HCT116 (cell line): ENCODE results near the gene SPACA9.

Experiments used
- CEBPB ChIP-seq: IDR thresholded peaks from 2 replicates; pipeline ENCODE4 v1.6.1; 2012; ENCODE audit warnings: low read depth
- POLR2A ChIP-seq: IDR thresholded peaks from 2 replicates; pipeline ENCODE4 v1.7.0; 2011; ENCODE audit warnings: borderline replicate concordance; ENCODE audit not compliant: insufficient read depth, insufficient read length; ENCODE audit errors: extremely low read depth
- SRF ChIP-seq: IDR thresholded peaks from 2 replicates; pipeline ENCODE4 v1.6.1; 2012; ENCODE audit warnings: low read depth
- TF ChIP-seq, protein P1 (sequence below), 3 experiments: fragments of 200-600 bp in 1 of 3; sonication (generic) in 1 of 3; IDR thresholded peaks in 2 of 3; conservative IDR thresholded peaks in 1 of 3; 2 replicates each; pipeline ENCODE4 v1.5.1; 2012 to 2017; ENCODE audit warnings: low read depth in 2 of 3, low read length in 2 of 3, antibody characterized with exemption in 1 of 3, borderline replicate concordance in 1 of 3, control low read depth in 1 of 3, mild to moderate bottlenecking in 1 of 3, mixed read lengths in 1 of 3, mixed run types in 1 of 3, moderate library complexity in 1 of 3; ENCODE audit not compliant: insufficient read depth in 1 of 3

DNA sequence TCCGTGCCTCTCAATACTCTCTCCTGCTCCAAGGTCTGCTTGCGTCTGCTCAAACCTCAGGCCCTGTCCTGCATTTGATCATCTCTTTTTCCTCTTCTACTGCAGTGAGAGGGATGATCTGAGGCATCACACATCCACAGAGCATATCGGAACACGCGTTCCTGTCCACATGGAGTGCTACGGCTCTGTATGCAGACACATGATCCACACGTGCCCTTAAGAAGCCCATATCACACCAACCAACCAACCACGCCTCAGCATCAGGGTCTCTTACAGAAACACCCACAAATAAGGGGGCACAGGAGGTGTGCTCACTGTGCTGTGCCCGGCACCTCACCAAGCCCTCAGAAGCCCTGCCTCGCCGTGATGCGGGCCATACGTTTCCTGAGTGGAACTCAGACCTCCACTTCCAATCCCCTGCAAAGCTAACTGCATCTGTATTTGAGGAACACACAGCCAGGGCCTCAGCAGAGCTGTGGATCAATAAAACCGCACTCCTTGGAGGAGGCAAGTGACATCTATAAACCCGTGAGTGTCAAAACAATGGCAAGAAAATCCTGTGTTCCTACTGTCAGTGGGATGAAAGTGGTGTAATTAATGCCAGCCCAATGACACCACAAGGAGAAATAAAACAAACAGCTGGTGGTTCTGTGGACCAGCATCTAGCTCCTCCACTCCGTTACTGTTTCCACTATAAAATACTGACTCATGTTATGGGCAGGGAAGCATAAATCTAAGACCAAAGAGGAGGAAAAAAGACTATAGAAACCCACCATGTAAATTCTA lies 41.0 kb upstream of the SPACA9 start:
- TF ChIP-seq, protein P1, sequence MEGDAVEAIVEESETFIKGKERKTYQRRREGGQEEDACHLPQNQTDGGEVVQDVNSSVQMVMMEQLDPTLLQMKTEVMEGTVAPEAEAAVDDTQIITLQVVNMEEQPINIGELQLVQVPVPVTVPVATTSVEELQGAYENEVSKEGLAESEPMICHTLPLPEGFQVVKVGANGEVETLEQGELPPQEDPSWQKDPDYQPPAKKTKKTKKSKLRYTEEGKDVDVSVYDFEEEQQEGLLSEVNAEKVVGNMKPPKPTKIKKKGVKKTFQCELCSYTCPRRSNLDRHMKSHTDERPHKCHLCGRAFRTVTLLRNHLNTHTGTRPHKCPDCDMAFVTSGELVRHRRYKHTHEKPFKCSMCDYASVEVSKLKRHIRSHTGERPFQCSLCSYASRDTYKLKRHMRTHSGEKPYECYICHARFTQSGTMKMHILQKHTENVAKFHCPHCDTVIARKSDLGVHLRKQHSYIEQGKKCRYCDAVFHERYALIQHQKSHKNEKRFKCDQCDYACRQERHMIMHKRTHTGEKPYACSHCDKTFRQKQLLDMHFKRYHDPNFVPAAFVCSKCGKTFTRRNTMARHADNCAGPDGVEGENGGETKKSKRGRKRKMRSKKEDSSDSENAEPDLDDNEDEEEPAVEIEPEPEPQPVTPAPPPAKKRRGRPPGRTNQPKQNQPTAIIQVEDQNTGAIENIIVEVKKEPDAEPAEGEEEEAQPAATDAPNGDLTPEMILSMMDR (IDR thresholded peaks at IDR 0.05 in 2 of 3, conservative IDR thresholded peaks at IDR 0.05 in 1 of 3; ENCODE audit: borderline replicate concordance in 1 of 3, insufficient read depth in 1 of 3, low read depth in 2 of 3, low read length in 2 of 3) = no peak
- TF ChIP-seq SRF (no peak), CEBPB (no peak), POLR2A (no peak)
